Right atrium auricular region (tissue), 2 donors: ENCODE results near the gene HBQ1. TPM values are rescaled to one million over a fixed set of nuclear protein-coding genes. Genes with fewer than 3 reads are reported as not detected.

Experiments used
- DNase-seq: peaks from one replicate; pipeline ENCODE4 v3.0.0-alpha.2; 2019; ENCODE audit warnings: low spot score
- H3K27ac ChIP-seq, 2 donors: fragments of 200-600 bp; sonication (generic); 1 replicate in 1 of 2; 2 replicates in 1 of 2; pipeline ENCODE4 v1.5.1; 2016 to 2019
- H3K27me3 ChIP-seq, 2 donors: fragments of 200-600 bp; sonication (generic); one replicate each; pipeline versions ENCODE4 v1.5.1 to v1.6.0; 2017 to 2019
- H3K36me3 ChIP-seq: fragments of 200-600 bp; sonication (generic); one replicate; pipeline ENCODE4 v1.5.1; 2016
- H3K4me1 ChIP-seq, 2 donors: fragments of 200-600 bp; sonication (generic); one replicate each; pipeline versions ENCODE4 v1.5.1 to v1.6.0; 2017 to 2019
- H3K4me3 ChIP-seq, 2 donors: fragments of 200-600 bp; sonication (generic); 1 replicate in 1 of 2; 2 replicates in 1 of 2; pipeline ENCODE4 v1.5.1; 2017 to 2019; ENCODE audit warnings: mild to moderate bottlenecking in 1 of 2, moderate library complexity in 1 of 2
- H3K9me3 ChIP-seq, 2 donors: fragments of 200-600 bp; sonication (generic); one replicate each; pipeline ENCODE4 v1.5.1; 2019
- CTCF ChIP-seq, 2 donors: fragments of 200-600 bp; sonication (generic); IDR thresholded peaks; one replicate each; pipeline ENCODE4 v1.5.1; 2019; ENCODE audit warnings: antibody characterized with exemption in 2 of 2
- total RNA-seq, 2 donors: library from RNA; depleted of rRNA; stranded (reverse); fragments of >200 nt; gene quantifications; one replicate each; pipeline ENCODE4 v1.1.0, GENCODE V29; 2016

Gene HBQ1
- total RNA-seq, 2 donors from 2014 or later, result 2.1 to 2.8 TPM

GRCh38 chr16:140175-140857, 39.9 kb upstream of the HBQ1 start:
- no peaks in the 10 kb centered on the region for H3K9me3 ChIP-seq
- no peak overlapping the region for H3K4me3 ChIP-seq
- no peak overlapping the region for H3K27ac ChIP-seq
- no peaks in the 10 kb centered on the region for H3K36me3 ChIP-seq
- H3K4me1 ChIP-seq, result peaks cover 0 to 10% of the 10 kb centered on the region in 2 donors
- TF ChIP-seq CTCF (IDR thresholded peaks at IDR 0.05), result no peak
- no peaks in the 10 kb centered on the region for H3K27me3 ChIP-seq
- DNase-seq, result no peak

GRCh38 chr16:142405-142967, 37.8 kb upstream of the HBQ1 start:
- Histone ChIP-seq H3K36me3 (no peaks in the 10 kb centered on the region), H3K4me1 (peaks cover 0 to 5% of the 10 kb centered on the region in 2 donors), H3K27me3 (no peaks in the 10 kb centered on the region), H3K4me3 (no peak overlapping the region), H3K27ac (no peak overlapping the region), H3K9me3 (no peaks in the 10 kb centered on the region)
- TF ChIP-seq CTCF (IDR thresholded peaks at IDR 0.05), result no peak
- DNase-seq, result no peak

- DNase-seq, result no peak
- H3K27me3 ChIP-seq, result no peaks in the 10 kb centered on the region
- H3K36me3 ChIP-seq, result no peaks in the 10 kb centered on the region
- H3K4me1 ChIP-seq, result no peaks in the 10 kb centered on the region
- H3K9me3 ChIP-seq, result no peaks in the 10 kb centered on the region
- H3K27ac ChIP-seq, result no peak overlapping the region
- H3K4me3 ChIP-seq, result no peak overlapping the region
- no peak for TF ChIP-seq CTCF (IDR thresholded peaks at IDR 0.05)
Measured at GRCh38 chr16:143047-143446, 37.2 kb upstream of the HBQ1 start.

GRCh38 chr16:143456-143855, 36.8 kb upstream of the HBQ1 start:
- TF ChIP-seq CTCF (IDR thresholded peaks at IDR 0.05), result no peak

GRCh38 chr16:144797-145252, 35.4 kb upstream of the HBQ1 start:
- Histone ChIP-seq H3K4me1 (no peaks in the 10 kb centered on the region), H3K4me3 (no peak overlapping the region), H3K27ac (no peak overlapping the region), H3K27me3 (no peaks in the 10 kb centered on the region), H3K36me3 (no peaks in the 10 kb centered on the region), H3K9me3 (no peaks in the 10 kb centered on the region)
- no peak for TF ChIP-seq CTCF (IDR thresholded peaks at IDR 0.05)
- DNase-seq, result no peak

More at GRCh38 chr16:143456-143855, 36.8 kb upstream of the HBQ1 start:
- H3K36me3 ChIP-seq, result no peaks in the 10 kb centered on the region
- DNase-seq, result no peak
- H3K27me3 ChIP-seq, result no peaks in the 10 kb centered on the region
- H3K9me3 ChIP-seq, result no peaks in the 10 kb centered on the region
- no peaks in the 10 kb centered on the region for H3K4me1 ChIP-seq
- H3K4me3 ChIP-seq, result no peak overlapping the region
- no peak overlapping the region for H3K27ac ChIP-seq
